NCI-H446 (cell line): ENCODE results near the gene LRP8.

Source experiments
- DNase-seq, 2 experiments: peaks; one replicate each; lab custom pipeline; 2025; lab: John Stamatoyannopoulos, UW

The LRP8 gene

GRCh38 chr1:53359934-53360276 is 32.0 kb upstream of the LRP8 start:
- no peak for DNase-seq

- no peak for DNase-seq
Measured at GRCh38 chr1:53359225-53359933, 31.5 kb upstream of the LRP8 start.

DNA sequence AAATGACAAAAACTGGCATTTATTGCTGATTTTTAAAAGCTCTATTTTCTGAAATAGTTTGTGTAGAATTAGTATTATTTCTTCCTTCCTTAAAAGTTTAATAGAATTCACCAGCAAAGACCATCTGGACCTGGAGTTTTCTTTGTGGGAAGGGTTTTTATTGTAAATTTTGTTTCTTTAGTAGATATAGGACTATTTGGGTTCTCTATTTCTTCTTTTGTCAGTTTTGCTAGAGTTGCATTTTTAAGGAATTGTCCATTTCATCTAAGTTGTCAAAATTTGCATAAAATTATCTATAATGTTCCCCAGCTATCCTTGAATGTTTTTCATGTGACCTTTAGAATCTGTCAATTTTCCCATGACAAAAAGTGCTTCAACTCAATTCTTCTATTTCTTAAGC is 28.8 kb upstream of the LRP8 start:
- DNase-seq: no peak

DNA sequence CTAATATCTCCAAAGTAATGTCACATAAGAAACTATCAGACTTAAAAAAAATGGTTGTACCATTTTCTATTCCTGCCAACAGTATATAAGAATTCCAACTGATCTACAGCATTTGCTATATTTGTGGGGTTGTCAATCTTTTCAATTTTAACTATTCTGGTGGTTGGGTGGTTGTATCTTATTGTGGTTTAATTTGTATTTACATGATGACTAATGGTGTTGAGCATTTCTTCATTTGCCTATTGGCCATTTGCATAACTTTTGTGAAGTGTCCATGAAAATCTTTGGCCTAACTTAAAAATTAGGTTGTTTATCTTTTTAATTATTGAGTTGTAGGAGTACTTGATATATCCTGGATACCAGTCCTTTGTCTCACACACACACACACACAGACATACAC is 26.2 kb upstream of the LRP8 start:
- no peak for DNase-seq

DNA sequence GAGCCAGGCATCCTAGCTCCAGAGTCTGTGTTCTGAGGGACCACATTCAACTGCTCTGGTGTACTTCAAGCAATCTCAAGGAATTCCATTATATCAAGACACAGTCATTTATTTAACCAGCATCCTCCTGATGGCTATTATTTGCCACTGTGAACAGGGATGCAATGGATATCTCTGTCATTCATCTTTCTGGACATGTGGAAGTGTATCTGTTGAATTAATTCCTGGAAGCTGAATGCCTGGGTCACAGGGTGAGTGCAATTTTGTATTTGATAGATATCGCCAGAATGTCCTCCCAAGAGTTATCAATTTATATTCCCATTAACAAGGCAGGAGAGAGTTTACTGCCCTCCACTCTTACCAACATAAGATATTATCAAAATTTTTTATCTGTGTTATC is 24.7 kb upstream of the LRP8 start:
- DNase-seq: no peak

- DNase-seq: no peak
Measured at GRCh38 chr1:53350853-53351767, 23.2 kb upstream of the LRP8 start.

DNA sequence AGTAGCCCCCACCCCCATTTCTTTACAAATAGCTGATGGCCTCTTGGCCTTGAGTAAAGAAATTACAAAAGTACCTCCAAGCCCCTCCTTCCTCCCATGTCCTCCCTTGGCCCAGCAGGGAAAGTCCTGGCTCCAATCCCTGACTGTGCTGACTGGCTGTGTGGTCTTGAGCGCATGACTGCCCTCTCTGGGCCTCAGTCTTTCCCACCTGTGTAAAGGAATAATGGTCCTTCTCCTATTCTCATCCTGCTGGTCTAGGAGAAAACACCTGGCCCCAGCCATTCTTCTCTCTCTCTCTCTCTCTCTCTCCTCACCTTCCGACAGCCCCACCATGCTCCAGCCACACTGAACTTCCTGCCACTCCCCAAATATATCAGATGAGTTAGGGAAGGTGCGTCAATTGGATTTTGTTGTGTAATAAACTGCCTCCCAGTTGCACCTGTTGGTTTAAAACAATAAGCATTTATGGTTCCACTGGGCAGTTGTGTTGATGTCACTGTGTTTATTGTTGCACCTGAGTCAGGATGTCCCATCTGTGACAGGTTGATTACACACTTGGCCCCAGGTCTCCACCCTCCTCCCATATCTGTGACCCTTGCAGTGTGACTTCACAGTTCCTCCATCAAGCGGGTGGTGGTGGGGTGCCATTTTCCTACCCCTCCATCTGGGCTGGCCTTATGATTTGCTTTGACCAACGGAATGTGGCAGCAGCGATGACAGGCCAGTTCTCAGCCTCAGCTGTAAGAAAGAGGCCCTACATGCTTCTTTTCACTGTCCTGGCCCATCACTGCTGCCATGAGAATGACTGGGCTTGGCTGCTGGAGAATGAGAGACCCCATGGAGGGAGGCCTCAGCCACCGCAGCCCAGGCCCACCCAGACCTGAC is 22.3 kb upstream of the LRP8 start:
- no peak for DNase-seq

- no peak for DNase-seq
Measured at GRCh38 chr1:53349369-53349835, 21.5 kb upstream of the LRP8 start.

DNA sequence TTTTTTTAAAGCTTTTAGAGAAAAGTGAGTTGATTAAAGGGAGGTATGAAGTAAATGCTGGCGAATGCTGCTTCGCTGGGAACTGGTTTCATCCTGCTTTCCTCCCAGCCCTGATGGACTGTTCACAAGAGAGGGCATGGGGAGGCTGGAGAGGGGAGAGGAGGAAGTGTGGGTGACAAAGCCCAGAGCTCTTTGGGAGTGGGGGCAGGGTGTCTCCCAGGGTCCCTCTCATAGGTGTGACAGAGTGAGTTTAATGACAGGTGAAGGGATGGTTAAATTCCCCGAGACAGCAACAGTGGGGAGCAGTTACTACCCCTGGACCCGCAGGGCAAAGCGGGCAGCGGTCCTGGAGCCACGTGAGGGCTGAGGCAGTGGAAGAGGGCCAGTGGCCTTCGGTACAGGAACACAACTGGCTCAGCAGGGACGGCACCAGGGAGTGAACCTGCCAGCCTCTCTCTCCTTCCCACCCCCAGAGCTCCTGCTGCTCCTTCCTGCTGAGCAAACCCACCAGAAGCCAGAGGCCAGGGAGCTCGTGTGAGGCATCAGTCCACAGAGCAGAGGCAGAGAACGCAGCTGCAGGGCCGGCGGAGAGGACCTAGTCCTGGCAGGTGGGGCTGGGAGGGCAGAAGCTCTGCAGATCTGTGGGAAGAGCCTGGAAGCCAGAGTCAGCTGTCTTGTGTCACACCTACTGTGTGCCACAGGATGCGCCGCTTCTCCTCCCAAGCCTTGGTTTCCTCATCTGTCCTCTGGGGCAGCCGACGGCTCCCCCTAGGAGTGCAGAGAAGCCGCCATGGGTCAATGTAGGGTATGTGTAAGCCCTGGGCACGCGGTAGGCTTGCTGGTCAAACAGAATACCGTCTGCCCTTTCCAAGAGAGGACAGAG is 20.9 kb upstream of the LRP8 start:
- DNase-seq: no peak

GRCh38 chr1:53346814-53347176 is 18.9 kb upstream of the LRP8 start:
- DNase-seq: no peak

- DNase-seq: no peak
Measured at GRCh38 chr1:53345996-53346813, 18.3 kb upstream of the LRP8 start.

- no peak for DNase-seq
Measured at GRCh38 chr1:53344921-53345838, 17.3 kb upstream of the LRP8 start.

- DNase-seq: no peak
Measured at GRCh38 chr1:53343831-53344668, 16.2 kb upstream of the LRP8 start.

DNA sequence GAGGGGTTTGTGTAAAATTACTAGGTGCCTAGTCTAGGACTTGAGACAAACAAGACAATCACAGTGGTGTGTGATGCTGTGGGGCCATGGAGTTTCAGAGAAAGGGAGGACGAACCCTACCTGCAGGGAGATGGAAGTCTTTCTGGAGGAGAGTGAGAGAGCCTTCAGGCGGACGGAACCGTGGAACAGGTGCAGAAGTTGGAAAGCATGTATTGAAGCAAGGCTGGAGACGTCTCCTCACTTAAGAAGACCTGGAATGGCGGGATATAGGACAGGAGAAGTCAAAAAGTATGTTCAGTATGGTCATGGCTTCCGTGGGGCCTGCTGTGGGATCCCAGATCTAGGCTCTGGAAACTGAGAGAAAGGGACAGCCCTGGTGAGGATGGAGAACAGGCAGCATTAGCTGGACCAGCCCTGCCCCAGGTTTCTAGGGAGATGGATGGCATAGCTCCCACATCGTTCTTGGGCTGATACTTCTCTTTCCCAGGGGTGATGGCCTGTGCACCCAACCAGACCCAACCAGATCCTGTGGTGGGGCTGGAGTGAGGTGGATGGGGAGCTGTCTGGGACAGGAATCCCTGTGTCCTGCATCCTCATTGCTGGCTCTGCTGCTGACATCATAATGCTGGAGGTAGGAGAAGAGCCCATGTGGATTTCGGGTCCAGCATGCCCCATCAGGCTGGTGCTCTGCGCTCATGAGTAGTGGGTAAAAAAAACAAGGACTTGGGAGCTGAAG is 15.0 kb upstream of the LRP8 start:
- no peak for DNase-seq

GRCh38 chr1:53341961-53342707 is 14.3 kb upstream of the LRP8 start:
- no peak for DNase-seq

GRCh38 chr1:53341521-53341895 is 13.6 kb upstream of the LRP8 start:
- DNase-seq: no peak
